Stimulated activated CD4-positive, alpha-beta T cell treated with anti-CD3 and anti-CD28 coated beads, Interleukin-4, amount 100 ng/mL, for 1 hour (primary cell): ENCODE measurements around the gene CNPY1.

Experiments used
- DNase-seq: peaks from one replicate; pipeline ENCODE4 v3.0.0-alpha.2; 2020

Gene CNPY1

GRCh38 chr7:155487509-155488482 is 58.6 kb downstream of the CNPY1 start:
- DNase-seq: no peak

GRCh38 chr7:155486783-155487508 is 59.4 kb downstream of the CNPY1 start:
- DNase-seq: no peak

- DNase-seq: no peak
Observed at GRCh38 chr7:155484483-155485399, 61.6 kb downstream of the CNPY1 start.

GRCh38 chr7:155483868-155484325 is 62.5 kb downstream of the CNPY1 start:
- DNase-seq: no peak

GRCh38 chr7:155483245-155483644 is 63.1 kb downstream of the CNPY1 start:
- no peak for DNase-seq

- DNase-seq: no peak
Observed at GRCh38 chr7:155482511-155483183, 63.7 kb downstream of the CNPY1 start.

DNA sequence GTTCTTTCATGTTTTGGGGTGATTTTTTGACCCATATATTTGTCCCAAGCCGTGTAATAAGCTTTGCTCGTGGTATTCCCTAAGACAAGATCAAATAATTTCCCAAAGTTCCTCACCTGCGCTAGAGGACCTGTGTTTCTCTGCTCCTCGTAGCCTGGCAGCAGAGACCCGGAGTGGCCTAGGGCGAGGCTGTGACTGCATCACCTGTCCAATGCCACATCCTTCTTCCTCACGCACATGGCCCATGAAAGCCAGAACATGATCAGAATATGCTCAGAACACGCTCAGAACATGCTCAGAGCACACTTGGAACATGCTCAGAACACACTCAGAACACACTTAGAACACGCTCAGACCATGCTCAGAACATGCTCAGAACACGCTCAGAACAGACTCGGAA is 64.6 kb downstream of the CNPY1 start:
- no peak for DNase-seq

DNA sequence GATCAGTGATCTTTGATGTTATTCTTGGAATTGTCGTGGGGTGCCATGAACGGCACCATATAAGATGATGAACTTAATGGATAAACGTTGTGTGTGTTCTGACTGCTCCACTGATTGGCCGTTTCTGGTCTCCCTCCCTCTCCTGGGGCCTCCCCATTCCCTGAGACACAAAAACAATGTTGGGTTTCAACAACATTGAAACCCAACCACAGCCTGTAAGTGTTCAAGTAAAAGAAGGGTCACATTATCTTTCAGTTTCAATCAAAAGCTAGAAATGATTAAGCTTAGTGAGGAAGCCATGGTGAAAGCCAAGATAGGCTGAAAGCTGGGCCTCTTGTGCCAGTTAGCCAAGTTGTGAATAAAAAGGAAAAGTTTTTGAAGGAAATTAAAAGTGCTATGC is 68.9 kb downstream of the CNPY1 start:
- no peak for DNase-seq

- no peak for DNase-seq
Observed at GRCh38 chr7:155471718-155472117, 74.6 kb downstream of the CNPY1 start.

GRCh38 chr7:155470686-155471638 is 75.4 kb downstream of the CNPY1 start:
- DNase-seq: no peak

DNA sequence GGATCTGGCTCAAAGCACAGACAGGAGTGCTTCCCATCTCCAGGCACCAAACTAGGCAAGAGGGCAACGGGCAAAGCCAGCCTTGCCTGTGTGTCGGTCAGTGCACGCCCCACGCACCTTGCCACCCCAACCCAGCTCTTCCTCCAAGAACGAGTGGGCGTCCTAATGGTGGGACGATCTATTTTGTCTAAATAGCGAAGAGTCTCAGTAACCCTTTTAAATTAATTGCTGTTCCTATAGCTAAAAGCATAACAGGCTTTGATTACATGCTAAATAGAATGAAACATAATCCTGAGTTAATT is 76.2 kb downstream of the CNPY1 start:
- DNase-seq: no peak

GRCh38 chr7:155469311-155470185 is 76.8 kb downstream of the CNPY1 start:
- DNase-seq: no peak

DNA sequence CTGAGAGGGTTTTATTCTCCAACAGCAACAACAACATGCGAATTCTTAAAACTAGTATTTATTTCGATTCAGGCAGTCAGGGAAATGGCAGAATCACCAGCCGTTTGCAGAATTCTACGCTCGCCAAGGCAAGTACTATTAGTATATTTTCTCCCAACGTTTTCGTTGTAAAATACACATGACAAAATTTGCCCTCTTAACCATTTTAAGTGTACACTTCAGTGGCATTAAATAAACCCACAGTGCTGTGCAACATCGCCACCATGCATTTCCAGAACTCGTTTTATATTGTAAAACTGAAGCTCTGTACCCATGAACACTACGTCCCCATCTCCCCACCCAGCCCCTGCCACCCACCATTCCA is 77.6 kb downstream of the CNPY1 start:
- no peak for DNase-seq

DNA sequence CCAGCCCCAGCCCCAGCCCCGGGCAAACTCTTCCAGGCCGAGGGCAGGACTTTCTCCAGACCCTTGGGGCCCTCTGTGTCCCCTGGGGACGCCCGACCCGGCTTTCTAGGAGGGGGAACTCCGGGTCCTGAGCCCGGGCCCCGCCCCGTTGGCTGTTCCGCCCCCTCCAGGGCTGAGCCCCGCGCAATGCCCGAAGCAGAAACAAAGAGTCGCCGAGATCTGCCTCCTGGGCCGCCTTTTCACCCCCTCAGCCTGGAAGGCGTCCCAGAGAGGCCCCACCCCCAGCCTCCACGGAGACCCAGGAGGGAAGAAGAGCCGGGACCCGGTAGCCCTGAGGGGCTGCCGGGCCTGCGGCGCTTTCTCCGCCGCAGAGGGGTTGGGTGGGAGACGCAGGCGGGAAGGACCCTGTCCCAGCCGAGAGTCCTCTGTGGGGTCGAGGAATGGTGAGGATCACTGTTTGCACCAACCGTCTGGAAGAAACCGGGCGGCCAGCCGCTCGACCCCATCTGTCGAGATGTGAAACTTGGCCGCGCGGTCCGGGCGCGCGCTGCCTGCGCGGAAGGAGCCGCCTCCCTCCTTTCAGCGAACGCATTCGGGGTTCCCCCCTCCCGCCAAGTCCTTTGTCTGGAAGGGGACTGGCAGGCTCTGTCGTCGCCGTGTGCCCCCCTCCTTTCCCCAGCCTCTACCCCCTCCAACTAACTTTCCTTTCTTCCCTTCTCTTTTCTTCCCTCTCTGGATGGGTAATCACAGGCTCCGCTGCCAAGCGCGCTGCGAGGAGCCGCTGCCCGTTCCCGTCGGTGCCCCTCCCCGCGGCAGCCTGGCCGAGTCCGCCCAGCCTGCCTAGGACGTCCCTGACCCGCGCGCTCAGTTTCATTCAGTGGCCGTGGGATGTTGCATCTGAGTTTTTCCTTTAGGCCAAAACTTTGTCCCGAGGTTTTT is 78.2 kb downstream of the CNPY1 start:
- no peak for DNase-seq

GRCh38 chr7:155466814-155467733 is 79.3 kb downstream of the CNPY1 start:
- no peak for DNase-seq

DNA sequence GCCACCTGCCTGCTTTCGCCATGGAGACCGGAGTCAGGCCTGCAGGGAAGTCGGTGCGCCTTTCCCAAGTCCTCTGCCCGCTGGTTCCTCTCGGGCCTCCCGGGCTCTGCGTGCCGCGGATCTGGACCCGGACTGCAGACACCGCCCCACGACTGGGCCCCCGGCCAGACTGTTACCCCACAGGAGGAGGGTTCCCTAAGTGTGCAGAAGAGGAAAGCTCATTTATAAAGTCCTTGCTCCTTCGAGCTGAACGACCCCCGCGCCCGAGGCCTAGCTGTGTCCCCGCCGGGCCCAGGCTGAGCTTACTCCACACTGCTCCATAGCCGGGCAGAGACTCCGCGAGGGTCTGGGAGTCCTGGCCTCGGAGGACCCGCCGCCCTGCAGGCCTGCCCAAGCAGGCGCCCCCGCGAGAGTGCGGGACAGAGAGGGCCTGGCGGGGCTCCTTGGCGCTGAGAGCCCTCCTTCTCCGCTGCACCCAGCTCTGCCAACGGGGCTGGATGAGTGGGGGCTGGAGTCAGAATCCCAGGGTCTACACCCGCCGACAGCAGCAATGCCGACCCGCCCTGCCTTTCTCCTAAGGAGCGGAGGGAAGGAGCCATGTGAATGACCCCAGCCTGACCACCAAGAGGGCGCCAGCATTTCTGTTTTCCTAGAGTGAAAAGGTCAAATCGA is 80.1 kb downstream of the CNPY1 start:
- DNase-seq: no peak

DNA sequence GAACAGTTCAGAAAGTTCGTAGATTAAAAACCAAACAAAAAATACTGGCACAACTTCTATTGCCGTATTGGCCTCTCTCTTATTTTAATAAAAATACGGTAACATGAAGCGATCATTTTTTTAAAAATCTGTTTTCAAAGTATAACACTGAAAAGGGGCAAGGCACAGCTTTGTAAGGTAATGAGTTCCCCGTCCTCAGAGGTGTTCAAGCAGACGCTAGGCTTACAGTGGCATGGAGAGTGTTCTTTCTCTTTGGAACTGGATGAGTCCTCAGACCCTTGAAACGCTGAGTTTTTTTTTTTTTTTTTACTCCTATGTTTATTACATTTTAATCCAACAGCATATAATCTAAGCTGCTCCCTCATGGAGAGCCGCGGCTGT is 80.6 kb downstream of the CNPY1 start:
- no peak for DNase-seq
